Daoy (cell line): ENCODE results near the gene SENP6. TPM values are rescaled to one million over a fixed set of nuclear protein-coding genes. Genes with fewer than 3 reads are reported as not detected.
A peak's percentile ranks its signal among the peaks of the same experiment; 100 is the strongest.
"Not testable (repeated sequence)": the region's sequence is repeated elsewhere in the genome, so short reads cannot be mapped to it uniquely, and the experiment has no call there.

ENCODE experiments used
- DNase-seq: peaks from one replicate; pipeline ENCODE4 v3.0.0-alpha.2; 2015; ENCODE audit warnings: low read depth
- total RNA-seq: library from RNA; depleted of rRNA; stranded (reverse); fragments of >200 nt; shearing (Covaris generic); gene quantifications from 2 replicates; pipeline ENCODE4 v1.2.3, GENCODE V29; 2014; rRNA removed

Gene SENP6, protein sequence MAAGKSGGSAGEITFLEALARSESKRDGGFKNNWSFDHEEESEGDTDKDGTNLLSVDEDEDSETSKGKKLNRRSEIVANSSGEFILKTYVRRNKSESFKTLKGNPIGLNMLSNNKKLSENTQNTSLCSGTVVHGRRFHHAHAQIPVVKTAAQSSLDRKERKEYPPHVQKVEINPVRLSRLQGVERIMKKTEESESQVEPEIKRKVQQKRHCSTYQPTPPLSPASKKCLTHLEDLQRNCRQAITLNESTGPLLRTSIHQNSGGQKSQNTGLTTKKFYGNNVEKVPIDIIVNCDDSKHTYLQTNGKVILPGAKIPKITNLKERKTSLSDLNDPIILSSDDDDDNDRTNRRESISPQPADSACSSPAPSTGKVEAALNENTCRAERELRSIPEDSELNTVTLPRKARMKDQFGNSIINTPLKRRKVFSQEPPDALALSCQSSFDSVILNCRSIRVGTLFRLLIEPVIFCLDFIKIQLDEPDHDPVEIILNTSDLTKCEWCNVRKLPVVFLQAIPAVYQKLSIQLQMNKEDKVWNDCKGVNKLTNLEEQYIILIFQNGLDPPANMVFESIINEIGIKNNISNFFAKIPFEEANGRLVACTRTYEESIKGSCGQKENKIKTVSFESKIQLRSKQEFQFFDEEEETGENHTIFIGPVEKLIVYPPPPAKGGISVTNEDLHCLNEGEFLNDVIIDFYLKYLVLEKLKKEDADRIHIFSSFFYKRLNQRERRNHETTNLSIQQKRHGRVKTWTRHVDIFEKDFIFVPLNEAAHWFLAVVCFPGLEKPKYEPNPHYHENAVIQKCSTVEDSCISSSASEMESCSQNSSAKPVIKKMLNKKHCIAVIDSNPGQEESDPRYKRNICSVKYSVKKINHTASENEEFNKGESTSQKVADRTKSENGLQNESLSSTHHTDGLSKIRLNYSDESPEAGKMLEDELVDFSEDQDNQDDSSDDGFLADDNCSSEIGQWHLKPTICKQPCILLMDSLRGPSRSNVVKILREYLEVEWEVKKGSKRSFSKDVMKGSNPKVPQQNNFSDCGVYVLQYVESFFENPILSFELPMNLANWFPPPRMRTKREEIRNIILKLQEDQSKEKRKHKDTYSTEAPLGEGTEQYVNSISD
- 67.4 and 83.2 TPM in 2 replicates for total RNA-seq

DNA sequence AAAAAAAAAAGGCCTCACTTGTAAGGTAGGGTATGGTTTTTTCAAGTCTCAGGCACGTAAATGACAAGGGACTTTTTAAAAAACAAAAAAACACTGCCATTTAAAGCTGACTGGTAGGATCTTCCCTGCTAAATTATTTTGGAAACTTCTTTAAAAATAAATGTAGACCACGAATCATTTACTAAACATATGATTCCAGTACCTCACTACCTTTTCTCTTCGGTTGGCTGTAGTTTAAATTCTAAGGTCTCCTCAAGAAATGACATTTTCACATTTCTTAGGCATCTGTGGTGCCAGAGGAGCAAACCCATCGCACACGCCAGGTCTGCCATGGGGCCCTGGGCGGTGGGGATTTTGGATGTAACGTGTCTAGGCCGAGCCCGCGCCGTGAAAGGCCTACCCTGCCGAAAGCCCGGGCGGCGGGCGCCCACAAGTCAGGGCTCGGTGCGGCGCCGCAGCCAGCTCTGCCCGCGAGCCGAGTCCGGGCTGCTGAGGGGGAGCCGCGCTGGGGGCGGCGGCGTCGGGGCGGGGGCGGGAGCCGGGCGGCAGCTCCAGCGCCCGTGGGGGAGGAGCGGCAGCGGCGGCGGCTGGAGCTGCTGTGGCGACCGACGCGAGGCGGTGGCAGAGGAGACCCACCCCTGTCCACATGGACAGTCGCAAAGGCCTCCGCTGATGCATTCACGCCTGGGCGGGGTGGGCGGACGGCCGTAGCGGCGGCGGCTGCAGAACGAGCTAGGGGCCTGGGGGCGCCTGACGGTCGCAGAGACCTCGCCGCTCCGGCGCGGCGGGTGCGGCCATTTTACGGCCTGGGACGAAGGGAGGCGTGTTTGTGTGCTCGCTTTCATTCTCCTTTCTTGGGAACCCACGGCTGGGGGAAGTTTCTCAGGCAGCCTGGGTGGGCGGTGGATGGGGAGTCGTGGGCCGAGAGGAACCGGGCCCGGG is at the start of gene SENP6:
SENP6 (plus strand) TSS at position 577 of the 942 bp plus-strand sequence. CDS start 645 bp downstream, outside the sequence.
- peak; percentile 91 for DNase-seq

DNA sequence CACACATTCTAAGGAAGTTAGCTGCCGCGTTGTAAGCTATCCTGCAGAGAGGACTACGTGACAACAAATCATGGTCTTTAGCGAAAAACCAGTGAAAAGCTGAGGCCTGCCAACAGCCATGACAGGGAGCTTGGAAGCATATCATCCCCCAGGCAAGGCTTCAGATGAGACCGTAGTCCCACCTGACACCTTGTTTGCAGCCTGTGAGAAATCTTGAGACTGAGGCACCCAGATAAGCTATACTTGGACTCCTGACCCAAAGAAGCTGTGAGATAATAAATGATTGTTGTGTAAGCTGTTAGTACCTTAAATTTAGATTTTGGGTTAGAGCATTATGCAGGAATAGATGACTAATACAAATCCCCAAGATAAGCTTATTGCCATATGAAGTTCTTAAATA is 45.4 kb upstream of the SENP6 start:
- DNase-seq = no peak

DNA sequence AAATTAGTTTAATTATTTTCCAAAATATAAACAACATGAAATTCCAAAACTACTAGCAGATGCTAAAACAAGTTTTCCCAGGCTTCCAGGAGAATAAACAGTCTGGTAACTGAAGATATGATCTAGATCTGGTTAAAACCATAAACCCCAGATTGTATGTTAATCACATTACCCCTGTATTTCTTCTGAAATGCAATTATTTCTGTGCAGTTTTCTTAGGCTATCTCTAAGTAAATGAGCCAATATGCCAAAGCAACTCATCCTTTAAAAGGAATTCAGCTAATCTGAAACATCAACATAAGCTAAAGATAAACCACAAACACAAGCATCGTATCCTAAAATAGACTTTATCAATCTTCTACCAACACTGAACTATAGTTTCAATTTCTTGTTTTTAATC is 44.6 kb upstream of the SENP6 start:
- no peak for DNase-seq

DNA sequence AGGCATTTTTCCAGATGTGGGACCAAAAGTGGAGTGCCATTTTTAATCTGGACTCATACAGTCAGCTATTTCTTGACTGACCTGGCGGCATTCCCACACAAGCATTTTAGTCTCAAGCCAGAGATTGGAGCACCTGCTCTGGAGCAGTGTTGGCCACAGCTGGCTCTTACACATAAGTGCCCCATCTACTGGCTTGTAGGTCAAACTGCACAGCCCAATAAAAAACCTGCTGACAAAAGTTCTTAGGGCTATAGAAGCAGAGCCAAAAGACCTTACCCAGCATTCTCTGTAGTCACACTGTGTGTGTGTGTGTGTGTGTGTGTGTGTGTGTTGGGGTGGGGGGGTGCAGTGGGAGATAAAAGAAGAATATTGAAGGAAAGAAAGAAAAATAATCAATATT is 38.6 kb upstream of the SENP6 start:
- peak; percentile 23 for DNase-seq

DNA sequence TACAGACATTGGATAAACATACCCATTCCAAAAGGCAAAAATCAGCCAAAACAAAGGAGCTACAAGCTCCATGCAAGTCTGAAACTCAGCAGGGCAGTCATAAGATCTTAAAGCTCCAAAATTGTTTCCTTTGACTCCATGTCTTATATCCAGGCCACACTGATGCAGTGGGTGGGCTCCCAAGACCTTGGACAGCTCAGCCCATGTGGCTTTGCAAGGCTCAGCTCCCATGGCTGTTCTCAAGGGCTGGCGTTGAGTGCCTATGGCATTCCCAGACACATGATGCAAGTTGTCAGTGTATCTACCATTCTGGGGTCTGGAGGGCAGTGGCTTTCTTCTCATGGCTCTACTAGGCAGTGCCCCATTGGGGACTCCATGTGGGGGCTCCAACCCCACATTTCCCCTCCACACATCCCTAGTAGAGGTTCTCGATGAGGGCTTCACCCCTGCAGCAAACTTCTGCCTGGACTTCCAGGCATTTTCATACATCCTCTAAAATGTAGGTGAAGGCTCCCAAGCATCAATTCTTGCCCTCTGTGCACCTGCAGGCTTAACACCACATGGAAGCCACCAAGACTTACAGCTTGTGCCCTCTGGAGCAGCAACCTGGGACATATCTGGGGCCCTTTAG is 35.4 kb upstream of the SENP6 start:
- no peak for DNase-seq

DNA sequence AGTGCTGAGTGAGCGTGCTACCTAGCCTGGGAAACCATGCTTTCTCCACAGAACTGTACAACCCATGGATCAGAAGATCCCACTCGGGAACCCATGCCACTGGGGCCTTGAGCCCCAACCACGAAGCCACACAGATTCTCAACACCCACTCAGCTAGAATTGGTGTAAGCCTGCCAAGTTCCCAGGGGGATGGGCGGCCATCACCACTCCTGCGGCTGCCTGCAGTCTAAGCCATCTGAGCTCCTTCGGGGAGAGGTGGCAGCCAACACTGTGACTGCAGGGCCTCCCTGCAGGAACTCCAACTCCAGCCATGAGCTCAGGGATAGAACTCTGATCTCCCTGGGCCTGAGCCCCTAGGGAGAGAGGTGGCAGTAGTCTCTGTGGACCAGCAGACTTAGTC is 33.6 kb upstream of the SENP6 start:
- DNase-seq = no peak

DNA sequence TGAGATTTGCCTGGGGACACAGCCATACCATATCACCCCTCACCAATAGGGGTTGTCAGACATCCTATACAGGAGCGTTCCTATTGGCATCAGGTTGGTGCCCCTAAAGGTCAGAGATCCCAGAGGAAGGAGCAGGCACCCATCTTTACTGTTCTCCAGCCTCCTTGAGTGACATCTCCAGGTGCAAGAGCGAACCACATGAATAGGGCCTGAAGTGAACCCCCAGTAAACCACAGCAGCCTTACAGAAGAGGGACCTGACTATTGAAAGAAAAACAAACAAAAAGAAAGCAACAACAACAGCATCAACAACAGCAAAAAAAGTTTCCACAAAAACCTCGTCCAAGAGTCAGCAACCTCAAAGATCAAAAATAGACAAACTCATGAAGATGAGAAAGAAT is 32.7 kb upstream of the SENP6 start:
- no peak for DNase-seq

DNA sequence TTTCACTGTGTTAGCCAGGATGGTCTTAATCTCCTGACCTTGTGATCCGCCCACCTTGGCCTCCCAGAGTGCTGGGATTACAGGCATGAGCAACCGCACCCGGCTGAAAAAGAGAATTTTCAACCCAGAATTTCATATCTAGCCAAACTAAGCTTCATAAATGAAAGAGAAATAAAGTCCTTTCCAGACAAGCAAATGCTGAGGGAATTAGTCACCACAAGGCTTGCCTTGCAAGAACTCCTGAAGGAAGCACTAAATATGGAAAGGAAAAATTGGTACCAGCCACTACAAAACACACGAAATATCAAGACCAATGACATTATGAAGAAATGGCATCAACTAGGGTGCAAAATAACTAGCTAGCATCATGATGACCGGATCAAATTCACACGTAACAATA is 31.0 kb upstream of the SENP6 start:
- not testable (repeated sequence) for DNase-seq

DNA sequence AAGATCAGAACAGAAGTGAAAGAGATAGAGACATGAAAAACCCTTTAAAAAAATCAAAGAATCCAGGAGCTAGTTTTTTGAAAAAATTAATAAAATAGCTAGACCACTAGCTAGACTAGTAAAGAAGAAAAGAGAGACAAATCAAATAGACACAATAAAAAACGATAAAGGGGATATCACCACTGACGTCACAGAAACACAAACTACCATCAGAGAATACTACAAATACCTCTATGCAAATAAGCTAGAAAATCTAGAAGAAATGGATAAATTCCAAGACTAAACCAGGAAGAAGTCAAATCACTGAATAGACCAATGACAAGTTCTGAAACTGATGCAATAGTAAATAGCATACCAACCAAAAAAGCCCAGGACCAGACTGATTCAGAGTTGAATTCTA is 29.6 kb upstream of the SENP6 start:
- no peak for DNase-seq

DNA sequence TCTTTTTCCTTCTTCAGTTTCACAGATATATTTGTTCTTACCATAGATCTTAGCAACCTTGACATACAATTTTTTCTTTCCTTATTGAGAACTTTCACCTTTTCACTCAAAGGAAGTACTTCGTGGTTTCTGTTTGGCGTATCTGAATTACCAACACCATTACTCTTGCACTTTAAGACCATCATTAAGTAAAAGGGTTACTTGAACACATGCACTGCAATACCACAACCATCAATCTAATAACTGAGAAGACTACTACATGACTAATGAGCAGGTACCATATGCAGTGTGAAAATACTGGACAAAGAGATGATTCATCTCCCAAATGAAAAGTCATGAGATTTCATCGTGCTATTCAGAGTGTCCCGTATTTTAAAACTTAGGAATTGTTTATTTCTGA is 21.7 kb upstream of the SENP6 start:
- DNase-seq = no peak

DNA sequence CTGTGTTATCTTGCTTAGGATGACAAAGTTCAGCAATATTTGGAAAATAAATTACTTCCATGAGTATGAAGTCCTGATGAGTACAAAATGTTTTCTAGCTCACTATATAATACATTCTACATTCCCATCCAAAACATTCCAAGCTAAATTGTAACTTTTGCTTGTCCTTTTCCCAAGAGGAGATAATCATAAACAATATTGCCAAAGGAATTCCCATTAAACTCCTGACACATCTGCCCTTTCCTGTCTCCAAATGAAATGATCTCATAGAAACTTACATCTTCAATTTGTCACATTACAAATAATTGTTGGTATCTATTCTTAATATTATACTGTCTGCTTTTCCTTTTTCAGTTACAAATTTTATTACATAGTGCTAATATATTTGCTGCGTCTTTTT is 20.4 kb upstream of the SENP6 start:
- DNase-seq = no peak

DNA sequence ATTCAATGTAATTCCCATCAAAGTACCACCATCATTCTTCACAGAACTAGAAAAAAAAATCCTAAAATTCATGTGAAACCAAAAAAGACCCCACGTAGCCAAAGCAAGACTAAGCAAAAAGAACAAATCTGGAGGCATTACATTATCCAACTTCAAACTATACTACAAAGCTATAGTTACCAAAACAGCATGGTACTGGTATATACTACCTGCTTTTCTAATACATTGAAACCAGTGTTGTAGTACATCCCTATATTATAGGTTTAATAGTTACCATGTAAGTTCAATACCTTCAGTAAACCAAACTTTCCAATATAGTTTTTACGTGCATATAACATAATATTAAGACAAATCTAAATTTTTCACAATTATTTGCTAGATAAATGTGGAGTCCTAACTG is 17.1 kb upstream of the SENP6 start:
- not testable (repeated sequence) for DNase-seq

DNA sequence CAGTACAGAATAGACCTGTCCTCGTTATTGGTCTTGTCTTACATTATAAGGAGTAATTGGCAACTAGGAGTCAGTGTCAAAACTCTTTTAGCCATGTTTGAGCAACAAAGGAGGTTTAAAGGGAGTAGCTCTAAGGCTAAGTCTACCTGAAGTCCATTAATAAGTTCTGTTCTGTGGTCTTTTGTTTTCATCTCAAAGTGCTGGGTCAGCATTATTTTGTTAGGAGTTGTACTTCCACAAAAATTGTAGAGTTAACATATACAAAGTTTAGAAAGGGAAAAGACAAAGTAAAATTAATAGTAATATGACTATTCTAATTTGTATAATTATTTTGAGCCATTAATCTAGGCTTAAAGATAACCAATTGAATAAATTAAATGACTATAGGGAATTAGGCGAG is 12.7 kb upstream of the SENP6 start:
- no peak for DNase-seq

DNA sequence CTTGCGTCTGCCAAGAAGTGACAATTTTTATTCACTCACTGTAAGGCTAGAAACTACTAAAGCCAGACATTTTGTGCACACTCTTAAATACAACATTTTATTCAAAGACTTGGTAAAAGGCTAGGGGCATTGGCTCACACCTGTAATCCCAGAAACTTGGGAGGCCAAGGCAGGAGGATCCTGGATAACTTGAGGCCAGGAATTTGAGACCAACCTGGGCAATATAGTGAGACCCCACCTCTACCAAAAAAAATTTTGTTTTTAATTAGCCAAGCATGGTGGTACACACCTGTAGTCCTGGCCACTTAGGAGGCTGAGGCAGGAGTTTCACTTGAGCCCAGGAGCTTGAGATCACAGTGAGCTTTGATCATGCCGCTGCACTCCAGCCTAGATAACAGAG is 11.3 kb upstream of the SENP6 start:
- no peak for DNase-seq

DNA sequence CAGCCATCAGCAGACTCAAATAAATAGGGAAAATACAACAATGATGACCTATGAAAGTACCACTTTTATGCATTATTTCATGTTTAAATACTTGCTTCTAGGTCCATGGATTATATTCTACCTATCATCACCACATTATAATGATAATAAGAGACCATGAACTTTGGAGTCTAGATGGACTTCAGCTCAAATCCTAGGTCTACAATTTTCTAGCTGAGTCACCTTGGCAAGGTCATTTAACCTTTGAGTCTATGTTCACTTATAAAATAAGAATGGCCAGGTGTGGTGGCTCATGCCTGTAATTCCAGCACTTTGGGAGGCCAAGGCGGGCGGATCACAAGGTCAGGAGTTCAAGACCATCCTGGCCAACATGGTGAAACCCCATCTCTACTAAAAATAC is 5.3 kb upstream of the SENP6 start:
- not testable (repeated sequence) for DNase-seq

DNA sequence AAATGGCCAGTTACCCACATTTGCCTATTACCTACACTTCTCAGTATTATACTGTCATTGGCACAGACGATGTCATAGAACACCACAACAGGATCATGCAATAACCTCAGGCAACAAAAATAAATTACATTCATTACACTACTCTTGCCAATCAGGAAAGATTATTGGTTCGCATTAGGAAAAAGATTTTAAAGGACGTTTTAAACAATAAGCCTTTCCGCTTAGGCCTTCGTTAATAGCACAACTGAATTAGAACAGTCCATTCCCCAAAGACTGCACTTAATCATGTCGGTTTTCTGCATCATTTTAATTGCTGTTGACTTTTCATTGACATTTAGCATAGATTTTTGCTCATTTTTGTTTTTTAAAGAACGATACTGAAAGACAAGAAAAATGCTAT is 912 bp upstream of the SENP6 start:
- no peak for DNase-seq

DNA sequence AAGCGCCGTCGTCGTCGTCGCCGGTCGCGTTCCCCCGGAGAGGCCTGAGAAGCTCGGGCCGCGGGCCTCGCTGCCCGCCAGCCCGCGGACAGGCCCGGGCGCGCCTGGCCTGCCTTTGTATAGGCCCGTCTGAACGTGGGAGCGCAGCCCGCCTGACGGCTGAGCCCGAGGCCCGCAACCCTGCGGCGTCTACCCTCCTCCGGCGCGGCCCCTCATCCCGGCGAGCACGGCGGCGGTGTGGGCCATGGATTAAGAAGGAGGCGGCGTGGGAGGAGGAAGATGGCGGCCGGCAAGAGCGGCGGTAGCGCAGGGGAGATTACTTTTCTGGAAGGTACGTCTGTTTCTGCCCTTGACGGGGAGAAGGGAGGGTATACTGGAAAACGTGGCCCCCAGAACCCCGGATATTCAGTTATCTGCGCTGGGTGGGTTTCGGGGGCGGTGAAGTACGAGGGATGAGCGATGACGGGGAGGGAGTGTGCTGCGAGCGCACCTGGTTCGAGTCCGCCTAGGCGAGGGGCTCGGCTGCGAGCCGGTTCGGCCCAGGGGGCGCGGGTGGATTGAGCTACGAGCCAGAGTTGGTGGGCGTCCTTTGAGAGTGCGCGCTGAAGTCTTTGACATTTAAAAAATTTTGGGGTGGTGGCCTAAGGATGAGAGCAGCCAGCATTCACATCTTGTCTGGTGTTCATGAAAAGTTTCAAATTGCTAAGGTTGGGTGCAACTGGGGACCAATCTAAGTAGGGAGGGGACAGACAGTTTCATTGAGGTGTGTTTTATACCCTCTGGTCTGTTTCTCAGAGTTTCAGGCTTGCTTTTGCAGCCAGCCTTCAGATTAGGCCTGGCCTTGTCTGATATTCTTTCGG is 796 bp downstream of the SENP6 start:
- peak; percentile 68 for DNase-seq

DNA sequence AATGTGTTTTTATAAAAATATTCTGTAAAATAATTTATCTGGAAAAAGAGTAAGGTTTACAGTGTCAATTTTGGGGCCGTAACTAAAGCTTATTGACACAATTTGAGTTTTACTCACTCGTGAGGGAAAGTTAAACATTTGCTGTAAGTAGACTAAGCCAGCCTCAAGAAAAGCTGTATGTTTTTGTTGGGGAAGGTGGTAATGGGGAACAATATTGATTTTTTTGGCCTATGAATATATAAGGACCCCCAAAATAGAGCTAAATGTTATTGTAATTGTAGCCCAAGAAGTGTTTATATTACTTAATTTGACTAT is 1.4 kb downstream of the SENP6 start:
- no peak for DNase-seq

DNA sequence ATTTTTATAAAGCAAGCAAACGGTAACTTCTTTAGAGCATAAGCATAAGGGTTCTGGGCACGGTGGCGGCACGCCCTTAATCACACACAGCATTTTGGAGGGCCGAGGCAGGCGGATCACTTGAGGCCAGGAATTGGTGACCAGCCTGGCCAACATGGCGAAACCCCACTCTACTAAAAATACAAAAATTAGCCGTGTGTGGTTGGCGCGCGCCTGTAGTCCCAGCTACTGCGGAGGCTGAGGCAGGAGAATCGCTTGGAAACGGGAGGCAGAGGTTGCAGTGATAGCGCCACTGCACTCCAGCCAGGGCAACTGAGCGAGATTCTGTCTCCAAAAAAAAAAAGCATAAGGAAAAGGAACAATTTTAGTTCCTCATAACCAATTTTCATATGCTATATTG is 2.6 kb downstream of the SENP6 start:
- DNase-seq = no peak

DNA sequence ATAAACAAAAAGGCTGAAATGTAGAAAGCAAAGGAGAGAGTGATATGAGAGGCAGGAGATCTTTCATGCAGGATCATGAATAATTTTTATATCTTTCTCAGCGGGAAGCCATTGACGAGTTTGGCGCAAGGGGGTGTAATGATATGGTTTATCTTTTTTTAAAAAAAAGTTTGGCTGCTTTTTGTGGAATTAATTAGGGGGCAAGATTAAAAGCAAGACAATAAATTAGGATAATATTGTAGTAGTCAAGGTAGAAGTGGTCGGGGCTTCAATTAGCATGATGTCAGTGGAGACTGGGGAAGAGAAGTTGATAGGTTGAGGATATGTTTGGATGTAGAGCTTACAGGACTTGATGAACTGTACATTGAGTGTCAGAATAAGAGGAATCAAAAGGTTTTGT is 4.0 kb downstream of the SENP6 start:
- DNase-seq = no peak
